HG02938 (cell line): Measurements from ENCODE around the gene NYAP1.
"Not testable (repeated sequence)": the region's sequence is repeated elsewhere in the genome, so short reads cannot be mapped to it uniquely, and the experiment has no call there.

Experiments used
- ATAC-seq: cut with Tn5 transposase; IDR thresholded peaks from one replicate; pipeline ENCODE4 v1.9.1; 2021; ENCODE audit warnings: mild to moderate bottlenecking, moderate library complexity; ENCODE audit not compliant: unreplicated experiment

NYAP1 gene

DNA sequence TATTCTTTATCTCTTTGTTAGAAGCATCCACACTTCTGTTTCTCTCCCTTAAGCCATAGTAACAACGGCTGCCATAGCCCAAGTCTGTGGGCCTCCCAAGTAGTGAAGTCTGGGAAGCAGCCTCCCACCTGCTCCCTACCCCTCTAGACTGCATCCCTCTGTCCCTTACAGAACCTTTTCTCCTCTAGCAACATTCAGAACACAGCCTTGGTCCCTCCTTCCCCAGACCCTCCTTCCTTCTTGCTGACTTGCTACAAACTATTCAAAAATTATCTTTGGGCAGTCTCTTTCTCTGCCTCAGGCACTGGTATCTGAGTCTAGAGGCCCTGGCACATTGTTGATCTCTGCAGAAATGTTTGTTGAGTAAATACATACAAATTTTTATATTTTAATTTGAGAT, 2.3 kb upstream of the NYAP1 start:
- ATAC-seq = no peak

DNA sequence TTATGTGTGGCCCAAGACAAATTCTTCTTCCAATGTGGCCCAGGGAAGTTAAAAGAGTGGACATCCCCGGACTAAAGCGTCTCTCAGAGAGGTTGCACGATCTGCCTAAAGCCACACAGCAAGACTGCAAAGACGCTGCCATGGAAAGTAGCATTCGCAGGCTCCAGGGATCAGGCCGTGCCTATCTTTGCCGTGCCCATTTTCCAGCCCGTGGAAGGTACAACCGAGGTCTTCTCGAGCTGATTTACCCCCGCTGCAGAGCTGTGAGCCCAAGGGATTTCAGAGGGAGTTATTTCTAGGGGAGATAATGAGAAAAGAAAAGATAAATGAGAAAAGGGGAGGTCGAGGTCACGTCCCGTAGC, 1.0 kb upstream of the NYAP1 start:
- no peak for ATAC-seq

DNA sequence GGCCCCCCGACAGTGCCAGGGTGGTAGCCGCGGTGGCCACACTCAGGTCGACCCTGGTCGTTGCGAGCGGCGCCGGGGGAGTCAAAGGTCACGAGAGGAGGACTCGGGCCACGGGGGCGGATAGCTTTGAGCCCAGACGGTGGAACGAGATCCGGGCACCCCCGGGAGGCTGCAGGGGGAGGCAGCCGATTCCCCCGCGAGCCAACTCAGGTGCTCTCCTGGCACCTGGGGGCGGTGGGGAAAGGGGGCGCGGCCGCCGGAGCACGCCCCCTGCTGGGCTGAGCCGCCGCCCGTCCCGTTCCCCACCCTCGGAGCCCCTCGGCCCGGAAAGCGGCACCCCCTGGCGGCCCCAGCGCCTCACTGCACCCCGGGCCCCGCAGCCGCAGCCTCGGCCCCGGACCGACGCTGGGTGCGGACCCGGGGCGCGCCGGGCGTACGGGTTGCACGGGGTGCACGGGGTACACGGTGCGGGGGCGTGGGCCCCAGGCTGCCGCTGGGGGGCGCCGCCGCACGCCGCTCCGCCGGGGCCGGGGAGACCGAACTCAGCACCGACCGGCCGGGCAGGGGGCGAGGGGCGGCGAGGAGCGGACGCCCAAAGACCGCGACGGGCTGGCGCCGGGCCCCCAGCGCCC, 521 bp upstream of the NYAP1 start:
- ATAC-seq = peak; percentile 44

DNA sequence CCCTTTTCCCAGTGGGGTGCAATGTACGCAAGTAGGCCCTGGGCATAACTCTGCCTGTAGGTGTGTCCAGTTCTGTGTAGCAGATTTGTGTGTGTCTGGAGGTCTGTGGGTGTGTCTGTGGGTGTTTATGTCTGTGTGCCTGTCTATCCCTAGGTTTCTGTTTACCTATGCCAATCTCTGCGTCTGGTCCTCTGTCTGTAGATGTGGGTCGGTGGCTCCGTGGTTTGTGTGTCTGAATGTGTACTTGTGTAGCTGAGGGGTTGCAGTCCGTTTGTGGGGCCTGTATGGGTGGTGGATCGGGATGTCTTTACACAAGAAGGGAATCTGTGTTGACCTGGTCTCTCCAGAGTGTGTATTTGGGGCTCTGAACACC, 932 bp downstream of the NYAP1 start:
- ATAC-seq = no peak

DNA sequence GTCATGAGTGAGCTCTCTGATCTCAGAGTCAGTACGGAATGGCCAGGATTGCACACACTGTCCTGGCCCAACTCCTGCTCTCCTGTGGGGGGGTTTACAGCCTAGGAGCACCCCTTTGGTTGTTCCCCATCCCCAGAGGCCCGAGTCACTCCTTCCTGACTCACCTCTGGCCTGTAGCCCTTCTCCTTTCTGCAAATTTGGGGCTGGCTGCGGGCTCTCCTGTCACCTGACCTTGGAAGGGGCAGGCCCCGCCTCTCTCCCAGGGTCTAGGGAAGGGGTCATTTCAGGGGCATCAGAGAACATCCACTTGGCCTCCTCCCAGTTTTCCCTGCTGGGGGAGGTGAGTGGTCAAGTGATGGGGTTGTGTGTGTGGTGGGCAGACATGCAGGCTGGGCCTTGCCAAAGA, 1.7 kb downstream of the NYAP1 start:
- no peak for ATAC-seq

DNA sequence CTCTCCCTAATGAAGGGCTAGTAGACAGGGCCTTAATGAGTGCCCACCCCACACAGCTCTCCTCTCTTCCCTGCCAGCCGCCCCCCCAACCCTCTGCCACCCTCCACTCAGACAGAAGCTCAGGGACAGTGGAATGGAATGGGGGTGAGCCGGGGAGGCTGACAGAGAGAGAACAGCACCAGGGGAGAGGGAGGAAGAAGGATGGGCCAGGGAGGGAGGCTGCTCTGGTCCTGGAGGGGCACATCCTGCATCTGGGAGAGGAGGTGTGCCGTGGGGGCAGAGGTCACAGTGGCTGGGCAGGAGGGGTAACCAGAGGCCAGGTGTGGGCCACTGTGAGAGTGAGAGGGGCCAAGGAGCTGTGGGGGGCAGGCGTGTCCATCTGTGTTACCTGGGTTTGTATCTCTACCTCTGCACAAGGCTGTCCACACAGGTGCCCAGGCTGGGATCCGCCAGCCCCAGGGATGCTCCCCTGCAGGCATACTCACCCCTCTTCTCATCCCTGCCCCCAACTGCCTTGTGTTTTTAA, 2.4 kb downstream of the NYAP1 start:
- no peak for ATAC-seq

DNA sequence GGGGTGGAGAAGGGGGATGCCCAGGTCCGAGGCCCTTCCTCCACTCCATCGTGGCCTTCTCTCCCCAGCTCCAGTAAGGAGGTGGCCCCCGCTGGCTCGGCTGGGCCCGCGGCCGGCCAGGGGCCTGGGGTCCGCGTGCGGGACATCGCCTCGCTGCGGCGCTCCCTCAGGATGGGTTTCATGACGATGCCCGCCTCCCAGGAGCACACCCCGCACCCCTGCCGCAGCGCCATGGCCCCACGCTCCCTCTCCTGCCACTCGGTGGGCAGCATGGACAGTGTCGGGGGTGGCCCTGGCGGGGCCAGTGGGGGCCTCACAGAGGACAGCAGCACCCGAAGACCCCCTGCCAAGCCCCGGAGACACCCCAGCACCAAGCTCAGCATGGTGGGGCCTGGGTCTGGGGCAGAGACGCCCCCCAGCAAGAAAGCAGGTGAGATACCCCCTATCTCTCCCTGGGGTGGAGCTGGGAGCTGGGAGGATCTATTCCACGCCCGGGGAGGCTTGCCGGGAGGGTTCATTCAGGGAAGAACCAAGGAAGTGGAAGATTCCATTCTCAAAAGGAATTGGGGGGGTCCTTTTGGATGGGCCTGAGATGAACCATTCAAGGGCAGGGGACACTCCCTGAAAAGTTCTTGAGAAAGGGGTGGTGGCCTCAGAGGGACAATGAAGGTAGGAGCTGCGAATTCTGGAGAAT, 3.2 kb downstream of the NYAP1 start:
- no peak for ATAC-seq

DNA sequence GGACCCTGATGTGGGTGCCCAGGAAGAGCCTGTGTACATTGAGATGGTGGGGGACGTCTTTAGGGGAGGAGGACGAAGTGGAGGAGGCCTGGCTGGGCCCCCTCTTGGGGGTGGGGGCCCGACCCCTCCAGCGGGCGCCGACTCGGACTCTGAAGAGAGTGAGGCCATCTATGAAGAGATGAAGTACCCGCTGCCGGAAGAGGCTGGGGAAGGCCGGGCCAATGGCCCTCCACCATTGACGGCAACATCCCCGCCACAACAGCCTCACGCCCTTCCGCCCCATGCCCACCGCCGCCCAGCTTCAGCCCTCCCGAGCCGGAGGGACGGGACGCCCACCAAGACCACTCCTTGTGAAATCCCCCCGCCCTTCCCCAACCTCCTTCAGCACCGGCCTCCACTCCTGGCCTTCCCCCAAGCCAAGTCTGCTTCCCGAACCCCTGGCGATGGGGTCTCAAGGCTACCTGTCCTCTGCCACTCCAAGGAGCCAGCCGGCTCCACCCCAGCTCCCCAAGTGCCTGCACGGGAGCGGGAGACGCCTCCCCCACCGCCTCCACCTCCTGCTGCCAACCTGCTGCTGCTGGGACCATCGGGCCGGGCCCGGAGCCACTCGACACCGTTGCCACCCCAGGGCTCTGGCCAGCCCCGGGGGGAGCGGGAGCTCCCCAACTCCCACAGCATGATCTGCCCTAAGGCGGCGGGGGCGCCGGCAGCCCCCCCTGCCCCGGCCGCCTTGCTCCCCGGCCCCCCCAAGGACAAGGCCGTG, 4.8 kb downstream of the NYAP1 start:
- ATAC-seq = no peak

DNA sequence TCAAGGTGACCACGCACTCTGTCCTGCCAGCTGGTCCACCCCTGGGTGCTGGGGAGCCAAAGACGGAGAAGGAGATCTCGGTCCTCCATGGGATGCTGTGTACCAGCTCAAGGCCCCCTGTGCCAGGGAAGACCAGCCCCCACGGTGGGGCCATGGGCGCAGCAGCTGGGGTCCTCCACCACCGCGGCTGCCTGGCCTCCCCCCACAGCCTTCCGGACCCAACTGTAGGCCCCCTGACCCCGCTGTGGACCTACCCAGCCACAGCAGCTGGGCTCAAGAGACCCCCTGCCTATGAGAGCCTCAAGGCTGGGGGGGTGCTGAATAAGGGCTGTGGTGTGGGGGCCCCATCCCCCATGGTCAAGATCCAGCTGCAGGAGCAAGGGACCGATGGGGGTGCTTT, 5.4 kb downstream of the NYAP1 start:
- ATAC-seq = no peak

DNA sequence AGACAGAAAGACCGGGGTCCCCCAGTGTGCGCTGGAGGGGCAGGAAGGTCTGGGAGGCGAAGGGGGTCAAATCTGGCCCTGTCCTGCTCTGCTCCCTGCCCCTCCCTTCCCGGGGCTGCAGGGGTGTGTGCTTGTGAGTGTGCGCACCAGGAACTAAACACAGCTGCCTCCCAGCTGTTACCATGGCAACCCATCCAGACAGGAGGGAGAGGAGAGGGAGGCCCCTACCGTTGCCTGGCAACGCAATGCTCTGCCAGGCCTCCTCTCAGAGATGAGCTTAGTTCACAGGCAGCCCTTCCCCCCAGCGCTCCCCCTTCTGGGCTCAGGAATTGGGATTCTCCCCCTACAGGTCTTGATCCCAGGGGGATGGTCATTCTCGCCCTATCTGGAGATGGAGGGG, 6.1 kb downstream of the NYAP1 start:
- ATAC-seq = no peak

DNA sequence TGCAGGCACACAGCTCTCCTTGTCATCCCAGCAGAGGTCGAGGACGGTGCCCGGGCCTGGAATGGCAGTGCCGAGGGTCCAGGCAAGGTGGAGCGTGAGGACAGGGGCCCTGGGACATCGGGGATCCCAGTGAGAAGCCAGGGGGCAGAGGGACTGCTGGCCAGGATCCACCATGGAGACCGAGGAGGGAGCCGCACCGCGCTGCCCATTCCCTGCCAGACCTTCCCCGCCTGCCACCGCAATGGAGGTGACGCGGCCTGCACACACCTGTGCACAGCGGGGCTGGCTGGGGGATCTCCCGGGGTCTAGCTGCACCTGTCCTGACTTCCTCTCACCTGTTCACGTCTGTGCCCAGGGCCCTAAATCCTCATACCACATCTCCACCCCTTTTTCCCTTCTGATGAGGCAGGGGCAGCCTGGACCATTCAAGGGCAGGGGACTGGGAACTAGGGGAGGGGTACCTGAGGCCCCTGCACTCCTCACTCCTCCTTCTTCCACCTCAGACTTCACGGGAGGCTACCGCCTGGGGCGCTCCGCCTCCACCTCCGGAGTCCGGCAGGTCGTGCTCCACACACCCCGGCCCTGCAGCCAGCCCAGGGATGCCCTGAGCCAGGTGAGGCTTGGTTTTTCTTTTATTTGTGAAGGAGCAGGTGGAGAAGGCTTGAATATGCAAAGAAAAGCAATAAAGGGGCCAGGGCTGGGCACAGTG, 6.9 kb downstream of the NYAP1 start:
- no peak for ATAC-seq

DNA sequence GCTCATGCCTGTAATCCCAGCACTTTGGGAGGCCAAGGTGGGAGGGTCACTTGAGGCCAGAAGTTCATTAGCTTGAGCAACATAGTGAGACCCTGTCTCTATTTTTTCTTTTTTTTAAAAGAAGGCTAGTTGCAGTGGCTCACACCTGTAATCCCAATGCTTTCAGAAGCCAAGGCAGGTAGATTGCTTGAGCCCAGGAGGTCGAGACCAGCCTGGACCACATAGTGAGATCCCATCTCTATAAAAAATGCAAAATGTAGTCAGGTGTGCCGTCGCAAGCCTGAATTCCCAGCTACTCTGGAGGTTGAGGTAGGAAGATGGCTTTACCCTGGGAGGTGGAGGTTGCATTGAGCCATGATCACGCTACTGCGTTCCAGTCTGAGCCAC, 7.5 kb downstream of the NYAP1 start:
- ATAC-seq = no peak

DNA sequence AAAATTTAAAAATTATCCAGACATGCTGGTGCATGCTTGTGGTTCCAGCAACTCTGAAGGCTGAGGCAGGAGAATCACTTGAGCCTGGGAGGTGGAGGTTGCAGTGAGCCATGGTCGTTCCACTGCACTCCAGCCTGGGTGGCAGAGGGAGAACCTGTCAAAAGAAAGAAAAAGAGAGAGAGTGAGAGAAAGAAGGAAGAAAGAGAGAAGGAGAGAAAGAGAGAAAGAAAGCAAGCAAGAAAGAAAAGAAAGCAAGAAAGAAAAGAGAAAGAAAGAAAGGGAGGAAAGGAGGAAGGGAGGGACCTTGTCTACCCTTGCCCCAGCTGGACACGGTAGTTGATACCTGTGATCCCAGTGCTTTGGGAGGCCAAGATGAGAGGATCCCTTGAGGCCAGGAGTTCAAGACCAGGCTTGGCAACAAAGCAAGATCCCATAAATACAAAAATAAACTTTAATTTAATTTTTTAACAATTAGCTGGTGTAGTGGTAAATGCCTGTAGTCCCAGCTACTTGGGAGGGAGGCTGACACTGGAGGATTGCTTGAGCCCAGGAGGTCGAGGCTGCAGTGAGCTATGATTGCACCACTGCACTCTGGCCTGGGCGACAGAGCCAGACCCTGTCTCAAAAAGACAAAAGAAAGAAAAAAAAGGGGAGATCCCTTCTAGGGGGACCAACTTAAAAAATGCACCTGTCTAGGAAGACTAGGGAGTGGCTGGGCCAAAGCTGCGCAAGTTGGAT, 9.2 kb downstream of the NYAP1 start:
- ATAC-seq = no peak

DNA sequence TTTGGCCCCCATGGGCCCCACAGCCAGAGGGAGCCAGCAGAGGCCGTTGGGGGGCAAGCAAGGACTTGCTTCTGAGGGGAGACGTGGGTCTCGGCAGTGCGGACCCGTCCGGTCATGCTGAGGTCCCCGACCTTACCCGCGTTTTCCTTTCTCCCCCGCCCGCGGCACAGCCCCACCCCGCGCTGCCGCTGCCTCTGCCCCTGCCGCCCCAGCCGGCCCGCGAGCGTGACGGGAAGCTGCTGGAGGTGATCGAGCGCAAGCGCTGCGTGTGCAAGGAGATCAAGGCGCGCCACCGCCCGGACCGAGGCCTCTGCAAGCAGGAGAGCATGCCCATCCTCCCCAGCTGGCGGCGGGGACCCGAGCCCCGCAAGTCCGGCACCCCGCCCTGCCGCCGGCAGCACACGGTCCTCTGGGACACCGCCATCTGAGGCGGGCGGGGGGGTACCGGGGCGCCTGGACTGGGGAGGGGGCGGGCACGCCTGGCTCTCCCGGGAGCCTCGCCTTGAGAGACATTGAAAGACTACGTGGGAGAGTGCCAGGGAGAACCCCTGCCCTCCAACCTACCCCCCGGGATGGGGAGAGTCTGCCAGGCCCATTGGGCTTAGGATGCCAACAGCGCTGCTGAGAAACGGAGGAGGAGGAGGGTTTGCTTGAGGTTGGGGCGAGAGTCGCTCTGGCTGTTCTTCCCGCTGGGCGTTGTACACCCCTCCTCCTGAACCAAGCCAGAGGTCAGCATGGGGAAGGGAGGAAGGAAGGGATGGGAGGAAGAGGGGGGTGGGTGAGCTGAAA, 9.9 kb downstream of the NYAP1 start:
- ATAC-seq = no peak

DNA sequence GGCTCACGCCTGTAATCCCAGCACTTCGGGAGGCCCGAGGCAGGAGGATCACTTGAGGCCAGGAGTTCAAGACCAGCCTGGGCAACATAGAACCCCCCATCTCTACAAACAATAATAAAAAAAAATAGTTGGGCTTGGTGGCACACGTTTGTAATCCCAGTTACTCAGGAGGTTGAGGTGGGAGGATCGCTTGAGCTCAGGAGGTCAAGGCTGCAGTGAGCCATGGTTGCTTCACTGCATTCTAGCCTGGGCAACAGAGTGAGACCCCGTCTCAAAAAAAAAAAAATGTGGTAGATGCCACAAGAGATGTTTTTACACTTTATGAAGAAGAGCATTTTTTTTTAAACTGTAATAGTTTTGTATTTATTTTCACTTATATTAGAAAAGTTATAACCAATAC, 12.8 kb downstream of the NYAP1 start:
- no peak for ATAC-seq

DNA sequence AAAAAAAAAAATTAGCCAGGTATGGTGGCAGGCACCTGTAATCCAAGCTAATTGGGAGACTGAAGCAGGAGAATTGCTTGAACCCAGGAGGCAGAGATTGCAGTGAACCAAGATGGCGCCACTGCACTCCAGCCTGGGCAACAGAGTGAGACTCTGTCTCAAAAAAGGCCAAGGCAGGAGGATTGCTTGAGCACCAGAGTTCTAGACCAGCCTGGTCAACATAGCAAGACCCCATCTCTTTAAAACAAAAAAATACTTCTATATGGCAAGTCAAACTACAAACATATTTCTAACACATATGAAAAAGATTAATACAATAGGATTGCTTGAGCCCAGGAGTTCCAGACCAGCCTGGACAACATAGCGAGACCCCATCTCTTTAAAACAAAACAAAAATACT, 17.0 kb downstream of the NYAP1 start:
- ATAC-seq = not testable (repeated sequence)

DNA sequence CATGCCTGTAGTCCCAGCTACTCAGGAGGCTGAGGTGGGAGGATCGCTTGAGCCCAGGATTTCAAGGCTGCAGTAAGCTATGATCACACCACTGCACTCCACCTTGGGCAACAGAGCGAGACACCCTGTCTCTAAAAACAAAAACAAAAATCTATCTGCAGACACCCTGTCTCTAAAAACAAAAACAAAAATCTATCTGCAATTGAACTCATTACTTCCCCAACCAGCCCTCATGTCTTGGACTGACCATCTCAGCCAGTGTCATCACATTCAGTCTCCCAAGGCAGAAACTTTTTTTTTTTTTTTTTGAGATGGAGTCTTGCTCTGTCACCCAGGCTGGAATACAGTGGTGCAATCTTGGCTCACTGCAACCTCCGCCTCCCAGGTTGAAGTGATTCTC, 20.3 kb downstream of the NYAP1 start:
- not testable (repeated sequence) for ATAC-seq

DNA sequence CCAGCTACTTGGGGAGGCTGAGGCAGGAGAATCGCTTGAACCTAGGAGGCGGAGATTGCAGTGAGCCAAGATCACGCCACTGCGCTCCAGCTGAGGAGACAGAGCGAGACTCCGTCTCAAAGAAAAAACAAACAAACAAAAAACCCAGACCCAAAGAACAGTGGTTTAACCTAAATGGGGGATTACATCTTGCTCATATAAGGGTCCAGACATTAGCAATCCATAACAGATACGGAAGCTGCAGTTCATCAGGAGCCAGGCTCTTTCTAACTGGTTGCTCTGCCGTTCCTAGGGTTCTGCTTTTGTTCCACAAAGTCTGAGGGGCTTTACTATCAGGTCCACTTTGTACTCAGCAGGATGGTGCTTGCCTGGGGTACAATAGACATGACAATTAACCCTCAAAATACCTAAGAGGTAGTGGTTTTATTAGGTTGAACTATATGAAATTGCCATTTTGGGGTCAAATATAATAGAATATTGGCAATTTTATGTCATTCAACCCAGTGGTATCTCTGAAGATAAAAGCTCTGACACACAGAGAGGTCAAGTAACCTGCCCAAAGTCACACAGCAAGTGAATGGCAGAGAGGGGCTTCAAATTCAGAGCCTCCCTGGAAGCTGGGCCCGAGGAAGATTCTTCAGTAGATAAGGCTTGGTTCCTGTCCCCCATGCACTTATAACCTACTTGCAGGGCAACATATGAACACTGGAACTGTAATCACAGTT, 21.3 kb downstream of the NYAP1 start:
- no peak for ATAC-seq

DNA sequence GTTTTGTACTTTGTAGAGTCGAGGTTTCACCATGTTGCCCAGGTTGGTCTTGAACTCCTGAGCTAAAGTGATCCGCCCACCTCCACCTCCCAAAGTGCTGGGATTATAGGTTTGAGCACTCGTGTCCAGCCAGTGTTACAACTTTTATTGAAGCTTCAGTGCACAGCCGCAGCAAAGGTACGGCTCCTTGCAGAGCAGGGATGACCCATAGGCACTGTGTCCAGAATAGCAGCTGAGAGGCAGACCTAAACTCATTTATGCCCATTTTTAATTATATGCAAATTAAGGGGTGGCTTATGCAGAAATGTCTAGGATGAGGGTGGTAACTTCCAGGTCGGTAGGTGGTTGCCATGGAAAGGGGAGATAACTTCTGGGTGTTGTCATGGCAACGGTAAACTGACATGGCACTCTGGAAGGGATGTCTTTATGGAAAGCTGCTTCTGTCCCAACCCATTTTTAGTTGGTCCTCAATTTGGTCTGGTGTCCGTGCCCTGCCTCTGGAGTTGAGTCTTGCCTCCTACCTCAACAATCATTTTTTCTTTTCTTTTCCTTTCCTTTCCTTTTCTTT, 22.7 kb downstream of the NYAP1 start:
- no peak for ATAC-seq
